Measurements from ENCODE around the gene PPM1H.
A peak's percentile ranks its signal among the peaks of the same experiment; 100 is the strongest.

PPM1H gene

DNA sequence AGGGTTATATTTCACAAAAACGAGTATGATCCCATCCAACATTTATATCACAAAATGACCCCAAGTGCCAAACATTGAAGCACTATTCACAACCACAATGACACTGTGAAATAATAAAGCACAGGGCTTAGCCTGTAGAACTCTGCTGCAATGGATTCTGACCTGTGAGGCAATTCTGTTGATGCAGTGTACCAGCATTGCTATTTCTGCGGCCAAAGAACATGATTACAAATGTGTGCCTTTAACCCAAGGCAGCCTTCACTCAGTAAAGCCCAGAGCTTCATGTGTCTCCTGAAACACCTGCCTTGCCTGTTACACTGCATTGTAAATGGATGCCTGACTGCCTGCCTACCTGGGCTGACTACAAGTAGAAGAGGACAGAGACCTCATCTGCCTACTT is 158.0 kb downstream of the PPM1H start:
- H3K27me3 ChIP-seq, result no peaks in the 10 kb centered on the region
- TF ChIP-seq, protein P1, sequence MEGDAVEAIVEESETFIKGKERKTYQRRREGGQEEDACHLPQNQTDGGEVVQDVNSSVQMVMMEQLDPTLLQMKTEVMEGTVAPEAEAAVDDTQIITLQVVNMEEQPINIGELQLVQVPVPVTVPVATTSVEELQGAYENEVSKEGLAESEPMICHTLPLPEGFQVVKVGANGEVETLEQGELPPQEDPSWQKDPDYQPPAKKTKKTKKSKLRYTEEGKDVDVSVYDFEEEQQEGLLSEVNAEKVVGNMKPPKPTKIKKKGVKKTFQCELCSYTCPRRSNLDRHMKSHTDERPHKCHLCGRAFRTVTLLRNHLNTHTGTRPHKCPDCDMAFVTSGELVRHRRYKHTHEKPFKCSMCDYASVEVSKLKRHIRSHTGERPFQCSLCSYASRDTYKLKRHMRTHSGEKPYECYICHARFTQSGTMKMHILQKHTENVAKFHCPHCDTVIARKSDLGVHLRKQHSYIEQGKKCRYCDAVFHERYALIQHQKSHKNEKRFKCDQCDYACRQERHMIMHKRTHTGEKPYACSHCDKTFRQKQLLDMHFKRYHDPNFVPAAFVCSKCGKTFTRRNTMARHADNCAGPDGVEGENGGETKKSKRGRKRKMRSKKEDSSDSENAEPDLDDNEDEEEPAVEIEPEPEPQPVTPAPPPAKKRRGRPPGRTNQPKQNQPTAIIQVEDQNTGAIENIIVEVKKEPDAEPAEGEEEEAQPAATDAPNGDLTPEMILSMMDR (IDR thresholded peaks at IDR 0.05), result no peak
- H3K4me3 ChIP-seq (ENCODE audit: low read depth in 1 of 2, low read length in 1 of 2), result no peak overlapping the region
- H3K27ac ChIP-seq, result no peak overlapping the region
- H3K36me3 ChIP-seq, result no peaks in the 10 kb centered on the region
- H3K9me3 ChIP-seq, result no peaks in the 10 kb centered on the region
- peaks cover 7 to 8% of the 10 kb centered on the region in 2 experiments for H3K4me1 ChIP-seq (ENCODE audit: control insufficient read depth in 1 of 2, insufficient read depth in 1 of 2, low read depth in 1 of 2, low read length in 1 of 2)

- TF ChIP-seq, protein P1 (IDR thresholded peaks at IDR 0.05), result no peak
- Histone ChIP-seq H3K36me3 (no peaks in the 10 kb centered on the region), H3K27ac (no peak overlapping the region), H3K4me3 (ENCODE audit: low read depth in 1 of 2, low read length in 1 of 2) (no peak overlapping the region), H3K4me1 (ENCODE audit: control insufficient read depth in 1 of 2, insufficient read depth in 1 of 2, low read depth in 1 of 2, low read length in 1 of 2) (peaks cover 7 to 8% of the 10 kb centered on the region in 2 experiments), H3K9me3 (no peaks in the 10 kb centered on the region), H3K27me3 (no peaks in the 10 kb centered on the region)
Observed at GRCh38 chr12:62776575-62776974, 158.4 kb downstream of the PPM1H start.

- no peak overlapping the region for H3K4me3 ChIP-seq (ENCODE audit: low read depth in 1 of 2, low read length in 1 of 2)
- H3K36me3 ChIP-seq, result no peaks in the 10 kb centered on the region
- no peaks in the 10 kb centered on the region for H3K9me3 ChIP-seq
- H3K4me1 ChIP-seq (ENCODE audit: control insufficient read depth in 1 of 2, insufficient read depth in 1 of 2, low read depth in 1 of 2, low read length in 1 of 2), result peaks cover 7 to 8% of the 10 kb centered on the region in 2 experiments
- TF ChIP-seq, protein P1 (IDR thresholded peaks at IDR 0.05), result no peak
- no peaks in the 10 kb centered on the region for H3K27me3 ChIP-seq
- peak overlapping the region; percentile 36 for H3K27ac ChIP-seq
Observed at GRCh38 chr12:62774794-62775193, 160.2 kb downstream of the PPM1H start.

DNA sequence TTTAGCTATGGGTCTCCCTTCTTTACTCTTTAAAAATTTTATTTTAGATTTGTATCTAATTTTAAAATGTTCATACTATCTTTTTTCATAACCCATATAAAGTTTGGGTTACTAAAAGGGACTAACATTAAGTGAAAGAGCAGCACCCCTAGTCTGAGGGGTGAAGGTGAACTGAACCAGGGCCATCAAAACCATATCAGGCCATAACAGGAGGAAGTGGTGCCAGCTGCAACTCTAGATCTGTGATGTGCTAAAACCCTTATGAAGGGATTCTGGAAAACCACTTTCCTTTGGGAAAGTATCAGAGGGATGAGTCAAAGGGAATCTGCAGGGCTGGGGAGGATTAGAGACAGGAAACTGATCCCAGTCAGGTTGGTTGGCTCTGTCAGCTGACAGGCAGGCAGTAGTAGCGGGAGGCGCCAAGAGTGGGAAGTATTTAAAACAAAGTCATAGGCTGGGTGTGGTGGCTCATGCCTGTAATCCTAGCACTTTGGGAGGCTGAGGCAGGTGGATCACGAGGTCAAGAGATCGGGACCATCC is 162.5 kb downstream of the PPM1H start:
- no peak overlapping the region for H3K27ac ChIP-seq
- H3K36me3 ChIP-seq, result no peaks in the 10 kb centered on the region
- H3K9me3 ChIP-seq, result no peaks in the 10 kb centered on the region
- H3K4me1 ChIP-seq (ENCODE audit: control insufficient read depth in 1 of 2, insufficient read depth in 1 of 2, low read depth in 1 of 2, low read length in 1 of 2), result peaks cover 7 to 8% of the 10 kb centered on the region in 2 experiments
- TF ChIP-seq, protein P1 (IDR thresholded peaks at IDR 0.05), result no peak
- no peak overlapping the region for H3K4me3 ChIP-seq (ENCODE audit: low read depth in 1 of 2, low read length in 1 of 2)
- H3K27me3 ChIP-seq, result no peaks in the 10 kb centered on the region

DNA sequence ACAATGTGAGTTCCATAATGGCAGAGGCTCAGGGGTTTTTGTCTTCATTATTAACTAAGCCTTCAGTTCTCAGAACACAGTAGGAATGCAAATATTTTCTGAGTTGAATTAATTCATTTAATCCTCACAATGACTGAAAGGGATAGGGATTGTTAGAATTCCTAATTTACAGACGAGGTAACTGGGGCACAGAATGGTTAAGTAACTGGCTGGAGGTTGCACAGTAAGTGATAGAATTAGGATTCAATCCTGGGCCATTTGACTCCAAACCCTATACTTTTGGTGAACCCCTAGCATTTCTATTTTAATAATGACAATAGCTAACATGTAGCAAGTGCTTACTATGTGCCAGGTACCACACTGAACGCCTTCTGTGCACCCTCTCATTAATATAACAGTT is 163.1 kb downstream of the PPM1H start:
- TF ChIP-seq, protein P1 (IDR thresholded peaks at IDR 0.05), result no peak
- Histone ChIP-seq H3K4me1 (ENCODE audit: control insufficient read depth in 1 of 2, insufficient read depth in 1 of 2, low read depth in 1 of 2, low read length in 1 of 2) (peaks cover 7 to 8% of the 10 kb centered on the region in 2 experiments), H3K27me3 (no peaks in the 10 kb centered on the region)

More for the DNA sequence above, 163.1 kb downstream of the PPM1H start:
- Histone ChIP-seq H3K4me3 (ENCODE audit: low read depth in 1 of 2, low read length in 1 of 2) (no peak overlapping the region), H3K27ac (no peak overlapping the region), H3K9me3 (no peaks in the 10 kb centered on the region), H3K36me3 (no peaks in the 10 kb centered on the region)
